Prostate gland (tissue), 2 donors: ENCODE measurements around the gene PIP5K1B. TPM values are rescaled to one million over a fixed set of nuclear protein-coding genes. Genes with fewer than 3 reads are reported as not detected.

Experiments used
- DNase-seq: peaks from one replicate; pipeline ENCODE4 v3.0.0-alpha.2; 2019; ENCODE audit warnings: low spot score
- H3K27ac ChIP-seq, 2 donors: fragments of 200-600 bp; sonication (generic); 2 replicates each; pipeline ENCODE4 v1.5.1; 2017 to 2019
- H3K27me3 ChIP-seq: fragments of 200-600 bp; sonication (generic); replicated peaks from 2 replicates; pipeline ENCODE4 v1.5.1; 2019; ENCODE audit not compliant: insufficient read depth
- H3K36me3 ChIP-seq, 2 donors: fragments of 200-600 bp; sonication (generic); 1 replicate in 1 of 2; 2 replicates in 1 of 2; pipeline versions ENCODE4 v1.5.1 to v1.8.1; 2017 to 2019
- H3K4me1 ChIP-seq: fragments of 200-600 bp; sonication (generic); replicated peaks from 2 replicates; pipeline ENCODE4 v1.5.1; 2019
- H3K4me3 ChIP-seq, 2 donors: fragments of 200-600 bp; sonication (generic); 2 replicates each; pipeline ENCODE4 v1.5.1; 2017 to 2019
- H3K9me3 ChIP-seq: fragments of 200-600 bp; sonication (generic); 2 replicates; pipeline ENCODE4 v1.5.1; 2017
- POLR2A ChIP-seq: fragments of 450-650 bp; IDR thresholded peaks from one replicate; pipeline ENCODE4 v1.6.1; 2016; ENCODE audit warnings: antibody characterized with exemption, mild to moderate bottlenecking
- POLR2AphosphoS5 ChIP-seq: sonication (generic); formaldehyde crosslinking; IDR thresholded peaks from one replicate; pipeline ENCODE4 v1.6.1; 2017; ENCODE audit warnings: antibody characterized with exemption
- WGBS: methylation state at CpG from one replicate; pipeline ENCODE4 v1.1.5; 2018; 5-methylcytosine and 5-hydroxymethylcytosine counted together
- intact Hi-C: fragments of 100-400 bp; cut with DNase I; formaldehyde crosslinking; loops from one replicate; pipeline ENCODE4 v1.14.2; 2022
- total RNA-seq, 2 donors: library from RNA; depleted of rRNA; stranded (reverse); fragments of >200 nt; gene quantifications; one replicate each; pipeline ENCODE4 v1.1.0, GENCODE V29; 2016
- TF ChIP-seq, protein P1 (sequence below), 4 experiments: fragments of 200-600 bp in 2 of 4; fragments of 450-650 bp in 2 of 4; sonication (generic) in 2 of 4; IDR thresholded peaks; 1 replicate in 3 of 4; 2 replicates in 1 of 4; pipeline ENCODE4 v1.5.1; 2016 to 2019; ENCODE audit warnings: antibody characterized with exemption in 4 of 4, mild to moderate bottlenecking in 2 of 4, moderate library complexity in 2 of 4

PIP5K1B gene
- total RNA-seq, 2 donors from 2014 or later, result 1.6 to 38.3 TPM

- intact Hi-C loops, result no loop called here
- WGBS, result 55% methylated on average over 2 of the region's 2 CpGs
Observed at GRCh38 chr9:68834931-68835520, 130.0 kb downstream of the PIP5K1B start.

GRCh38 chr9:68836788-68837187 is 131.7 kb downstream of the PIP5K1B start:
- Histone ChIP-seq H3K4me3 (no peak overlapping the region), H3K9me3 (no peaks in the 10 kb centered on the region), H3K4me1 (no peaks in the 10 kb centered on the region), H3K27ac (no peak overlapping the region), H3K36me3 (no peaks in the 10 kb centered on the region), H3K27me3 (no peaks in the 10 kb centered on the region)
- TF ChIP-seq POLR2AphosphoS5, result no peak
- 77% methylated on average over 5 of the region's 5 CpGs for WGBS
- intact Hi-C loops, result no loop called here
- no peak for DNase-seq

More at GRCh38 chr9:68834931-68835520, 130.0 kb downstream of the PIP5K1B start:
- Histone ChIP-seq H3K27ac (no peak overlapping the region), H3K9me3 (no peaks in the 10 kb centered on the region), H3K4me3 (no peak overlapping the region), H3K27me3 (no peaks in the 10 kb centered on the region), H3K4me1 (no peaks in the 10 kb centered on the region), H3K36me3 (no peaks in the 10 kb centered on the region)
- TF ChIP-seq, protein P1, sequence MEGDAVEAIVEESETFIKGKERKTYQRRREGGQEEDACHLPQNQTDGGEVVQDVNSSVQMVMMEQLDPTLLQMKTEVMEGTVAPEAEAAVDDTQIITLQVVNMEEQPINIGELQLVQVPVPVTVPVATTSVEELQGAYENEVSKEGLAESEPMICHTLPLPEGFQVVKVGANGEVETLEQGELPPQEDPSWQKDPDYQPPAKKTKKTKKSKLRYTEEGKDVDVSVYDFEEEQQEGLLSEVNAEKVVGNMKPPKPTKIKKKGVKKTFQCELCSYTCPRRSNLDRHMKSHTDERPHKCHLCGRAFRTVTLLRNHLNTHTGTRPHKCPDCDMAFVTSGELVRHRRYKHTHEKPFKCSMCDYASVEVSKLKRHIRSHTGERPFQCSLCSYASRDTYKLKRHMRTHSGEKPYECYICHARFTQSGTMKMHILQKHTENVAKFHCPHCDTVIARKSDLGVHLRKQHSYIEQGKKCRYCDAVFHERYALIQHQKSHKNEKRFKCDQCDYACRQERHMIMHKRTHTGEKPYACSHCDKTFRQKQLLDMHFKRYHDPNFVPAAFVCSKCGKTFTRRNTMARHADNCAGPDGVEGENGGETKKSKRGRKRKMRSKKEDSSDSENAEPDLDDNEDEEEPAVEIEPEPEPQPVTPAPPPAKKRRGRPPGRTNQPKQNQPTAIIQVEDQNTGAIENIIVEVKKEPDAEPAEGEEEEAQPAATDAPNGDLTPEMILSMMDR (IDR thresholded peaks at IDR 0.05), result no peak
- TF ChIP-seq POLR2AphosphoS5 (no peak), POLR2A (no peak)
- no peak for DNase-seq

DNA sequence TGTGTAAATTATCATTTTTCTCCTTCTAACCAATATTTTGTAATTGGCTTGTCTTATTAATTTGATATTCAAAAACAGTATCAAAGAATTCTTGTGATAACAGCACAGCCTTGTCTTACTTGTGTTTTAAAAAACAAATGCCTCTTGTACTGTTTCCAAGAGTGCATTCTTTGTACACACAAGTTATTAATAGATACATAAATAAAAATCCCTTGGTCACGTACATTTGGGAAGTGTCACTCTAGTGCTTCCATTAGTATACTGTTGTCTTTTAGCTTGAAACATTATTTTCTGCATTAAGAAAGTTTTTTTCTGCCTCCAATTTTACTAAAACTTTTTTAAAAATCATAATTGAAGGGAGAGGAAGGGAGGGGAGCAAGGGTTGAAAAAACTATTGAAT is 133.2 kb downstream of the PIP5K1B start:
- no peak overlapping the region for H3K4me3 ChIP-seq
- no peaks in the 10 kb centered on the region for H3K27me3 ChIP-seq
- H3K27ac ChIP-seq, result no peak overlapping the region
- intact Hi-C loops, result no loop called here
- TF ChIP-seq POLR2AphosphoS5 (no peak), POLR2A (no peak)
- TF ChIP-seq, protein P1 (IDR thresholded peaks at IDR 0.05), result no peak
- H3K4me1 ChIP-seq, result no peaks in the 10 kb centered on the region
- no peaks in the 10 kb centered on the region for H3K36me3 ChIP-seq
- H3K9me3 ChIP-seq, result no peaks in the 10 kb centered on the region
- 35% methylated on average over 1 of the region's 1 CpG for WGBS
- DNase-seq, result no peak

DNA sequence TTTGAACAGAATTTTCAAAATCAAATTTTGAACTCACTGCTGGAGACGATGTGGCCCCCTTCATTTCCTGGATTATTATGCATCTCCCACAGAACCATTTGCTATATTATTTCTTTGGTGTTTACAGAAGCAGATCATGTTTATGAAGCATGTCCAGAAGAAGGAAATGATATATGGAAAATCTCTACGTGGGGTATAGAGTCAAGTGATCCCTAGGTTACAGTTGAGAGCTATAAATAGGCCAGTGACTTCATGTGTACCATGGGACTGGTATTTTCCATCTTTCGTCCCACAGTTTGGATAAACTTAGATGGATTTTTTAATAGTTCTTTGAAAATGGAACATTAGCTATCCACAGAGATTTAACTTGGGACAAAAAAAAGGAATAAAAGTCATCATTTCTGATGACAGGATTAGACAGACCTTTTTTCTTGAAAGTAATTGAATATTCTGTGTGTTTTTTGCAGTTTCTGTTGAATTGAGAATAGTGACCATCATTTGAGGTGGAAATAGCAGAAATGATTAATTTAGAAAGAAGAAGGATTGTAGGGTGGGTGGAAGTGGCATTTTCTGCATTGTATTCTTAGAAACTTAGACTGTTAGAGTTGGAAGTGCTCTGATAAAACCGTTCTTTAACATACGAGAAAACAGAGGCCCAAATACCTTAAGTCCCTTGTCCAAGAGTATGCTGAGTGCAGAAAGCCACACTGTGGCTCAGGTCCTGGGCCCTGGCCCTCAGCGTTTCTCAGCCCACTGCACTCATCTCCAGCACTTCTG is 136.4 kb downstream of the PIP5K1B start:
- no peak overlapping the region for H3K27ac ChIP-seq
- no peaks in the 10 kb centered on the region for H3K4me1 ChIP-seq
- intact Hi-C loops, result loop anchor here (10.0 kb wide), 1 partner anchor 137 kb away; the partner anchor contains the start of gene PIP5K1B
- no peak for DNase-seq
- H3K27me3 ChIP-seq, result no peaks in the 10 kb centered on the region
- TF ChIP-seq POLR2A (no peak), POLR2AphosphoS5 (no peak)
- TF ChIP-seq, protein P1 (IDR thresholded peaks at IDR 0.05), result no peak
- no peak overlapping the region for H3K4me3 ChIP-seq
- no peaks in the 10 kb centered on the region for H3K36me3 ChIP-seq
- WGBS, result 82% methylated on average over 6 of the region's 6 CpGs
- no peaks in the 10 kb centered on the region for H3K9me3 ChIP-seq

DNA sequence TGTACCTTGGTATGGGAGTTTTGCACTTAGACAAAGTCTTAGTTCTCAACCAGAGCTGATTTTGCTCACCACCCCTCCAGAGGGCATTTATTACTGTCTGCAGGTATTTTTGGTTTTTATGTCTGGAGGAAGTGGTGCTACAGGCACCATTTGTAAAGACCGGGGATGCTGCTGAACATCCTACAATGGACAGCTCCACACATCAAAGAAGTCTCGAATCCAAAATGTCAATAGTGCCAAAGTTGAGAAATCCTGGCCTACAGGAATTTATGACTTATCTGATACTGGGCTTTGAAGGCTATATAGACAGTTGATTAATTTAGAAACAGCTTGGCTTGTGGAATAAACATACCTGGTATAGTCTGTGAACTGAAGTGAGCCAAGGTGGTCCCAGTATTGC is 137.5 kb downstream of the PIP5K1B start:
- no peaks in the 10 kb centered on the region for H3K4me1 ChIP-seq
- no peaks in the 10 kb centered on the region for H3K9me3 ChIP-seq
- H3K4me3 ChIP-seq, result no peak overlapping the region
- H3K27ac ChIP-seq, result no peak overlapping the region
- no peak for TF ChIP-seq POLR2A
- TF ChIP-seq, protein P1 (IDR thresholded peaks at IDR 0.05), result no peak
- TF ChIP-seq POLR2AphosphoS5, result no peak
- intact Hi-C loops, result loop anchor here (10.0 kb wide), 1 partner anchor 138 kb away; the partner anchor contains the start of gene PIP5K1B
- H3K27me3 ChIP-seq, result no peaks in the 10 kb centered on the region
- no peak for DNase-seq
- WGBS, result 92% methylated on average over 2 of the region's 2 CpGs
- H3K36me3 ChIP-seq, result no peaks in the 10 kb centered on the region
